22Rv1 (cell line): ENCODE data around the gene FARS2.
"Not testable (repeated sequence)": the region's sequence is repeated elsewhere in the genome, so short reads cannot be mapped to it uniquely, and the experiment has no call there.

Source experiments
- H3K27ac ChIP-seq: fragments of 450-650 bp; 2 replicates; pipeline ENCODE4 v1.5.1; 2017
- CTCF ChIP-seq: fragments of 450-650 bp; IDR thresholded peaks from 2 replicates; pipeline ENCODE4 v1.5.1; 2017; ENCODE audit warnings: mild to moderate bottlenecking
- ZFX ChIP-seq: fragments of 450-650 bp; IDR thresholded peaks from 2 replicates; pipeline ENCODE4 v1.6.1; 2017; ENCODE audit warnings: antibody characterized with exemption, borderline replicate concordance

FARS2 gene

GRCh38 chr6:5554226-5554625 is 292.9 kb downstream of the FARS2 start:
- no peak overlapping the region for H3K27ac ChIP-seq

GRCh38 chr6:5556011-5556410 is 294.7 kb downstream of the FARS2 start:
- H3K27ac ChIP-seq = no peak overlapping the region
- TF ChIP-seq CTCF = no peak
- TF ChIP-seq ZFX = no peak

More at GRCh38 chr6:5554226-5554625, 292.9 kb downstream of the FARS2 start:
- no peak for TF ChIP-seq ZFX
- no peak for TF ChIP-seq CTCF

GRCh38 chr6:5557506-5557905 is 296.2 kb downstream of the FARS2 start:
- H3K27ac ChIP-seq = no peak overlapping the region
- TF ChIP-seq ZFX = no peak
- no peak for TF ChIP-seq CTCF

- H3K27ac ChIP-seq = no peak overlapping the region
- TF ChIP-seq CTCF (no peak), ZFX (no peak)
These were observed 298.3 kb downstream of the FARS2 start for GRCh38 chr6:5559651-5560050.

- TF ChIP-seq ZFX (no peak), CTCF (no peak)
- H3K27ac ChIP-seq = no peak overlapping the region
These were observed 301.0 kb downstream of the FARS2 start for GRCh38 chr6:5562277-5562676.

GRCh38 chr6:5563086-5563485 is 301.8 kb downstream of the FARS2 start:
- no peak overlapping the region for H3K27ac ChIP-seq
- no peak for TF ChIP-seq CTCF

- H3K27ac ChIP-seq = not testable (repeated sequence)
These were observed 303.4 kb downstream of the FARS2 start for GRCh38 chr6:5564746-5565145.

GRCh38 chr6:5565971-5566370 is 304.7 kb downstream of the FARS2 start:
- no peak overlapping the region for H3K27ac ChIP-seq
- no peak for TF ChIP-seq CTCF
